Umbilical cord (tissue), 2 donors: Measurements from ENCODE around the gene GNAQ. TPM values are rescaled to one million over a fixed set of nuclear protein-coding genes. Genes with fewer than 3 reads are reported as not detected.
"Not testable (repeated sequence)": the region's sequence is repeated elsewhere in the genome, so short reads cannot be mapped to it uniquely, and the experiment has no call there.

Source experiments
- DNase-seq: peaks from one replicate; pipeline ENCODE4 v3.0.0-alpha.2; 2015; ENCODE audit warnings: low spot score
- total RNA-seq: library from RNA; depleted of rRNA; stranded (reverse); fragments of >200 nt; gene quantifications from one replicate; pipeline ENCODE4 v1.2.3, GENCODE V29; 2014; ENCODE audit warnings: low replicate concordance; ENCODE audit not compliant: insufficient read depth

The GNAQ gene
- total RNA-seq, 1 donor from 2014 or later: 62.4 TPM

GRCh38 chr9:77773381-77773780 lies 258.2 kb downstream of the GNAQ start:
- no peak for DNase-seq

GRCh38 chr9:77772646-77773045 lies 259.0 kb downstream of the GNAQ start:
- no peak for DNase-seq

- DNase-seq: no peak
These were observed 260.4 kb downstream of the GNAQ start for GRCh38 chr9:77771171-77771570.

GRCh38 chr9:77770340-77770739 lies 261.3 kb downstream of the GNAQ start:
- no peak for DNase-seq

- DNase-seq: peak; percentile 12
These were observed 262.4 kb downstream of the GNAQ start for GRCh38 chr9:77769246-77769645.

GRCh38 chr9:77766587-77766986 lies 265.0 kb downstream of the GNAQ start:
- no peak for DNase-seq

GRCh38 chr9:77765781-77766259 lies 265.8 kb downstream of the GNAQ start:
- no peak for DNase-seq

GRCh38 chr9:77764894-77765780 lies 266.5 kb downstream of the GNAQ start:
- DNase-seq: no peak

GRCh38 chr9:77763566-77763965 lies 268.0 kb downstream of the GNAQ start:
- no peak for DNase-seq

- DNase-seq: not testable (repeated sequence)
These were observed 270.7 kb downstream of the GNAQ start for GRCh38 chr9:77760919-77761318.

GRCh38 chr9:77759391-77759790 lies 272.2 kb downstream of the GNAQ start:
- DNase-seq: no peak

- DNase-seq: no peak
These were observed 275.2 kb downstream of the GNAQ start for GRCh38 chr9:77756449-77756848.

- no peak for DNase-seq
These were observed 278.4 kb downstream of the GNAQ start for GRCh38 chr9:77753180-77753579.

- DNase-seq: peak; percentile 35
These were observed 279.1 kb downstream of the GNAQ start for GRCh38 chr9:77752554-77752953.

GRCh38 chr9:77751341-77752091 lies 280.1 kb downstream of the GNAQ start:
- DNase-seq: peak; percentile 59

- no peak for DNase-seq
These were observed 280.6 kb downstream of the GNAQ start for GRCh38 chr9:77750981-77751340.

GRCh38 chr9:77750284-77750683 lies 281.3 kb downstream of the GNAQ start:
- DNase-seq: no peak

- DNase-seq: no peak
These were observed 283.3 kb downstream of the GNAQ start for GRCh38 chr9:77748214-77748772.

- no peak for DNase-seq
These were observed 284.4 kb downstream of the GNAQ start for GRCh38 chr9:77747163-77747562.

GRCh38 chr9:77744841-77745430 lies 286.7 kb downstream of the GNAQ start:
- DNase-seq: no peak

GRCh38 chr9:77743386-77743785 lies 288.2 kb downstream of the GNAQ start:
- DNase-seq: no peak

- DNase-seq: no peak
These were observed 292.7 kb downstream of the GNAQ start for GRCh38 chr9:77738932-77739331.
